Osteocyte (in vitro differentiated cells): ENCODE data around the gene ESYT2. TPM values are rescaled to one million over a fixed set of nuclear protein-coding genes. Genes with fewer than 3 reads are reported as not detected.

Experiments used
- DNase-seq: peaks from one replicate; pipeline ENCODE4 v3.0.0; 2021; ENCODE audit warnings: mixed read lengths; ENCODE audit not compliant: unreplicated experiment; ENCODE audit errors: extremely low spot score
- H3K27ac Mint-ChIP-seq: one replicate; pipeline ENCODE4 v1.8.0; 2021; ENCODE audit warnings: mild to moderate bottlenecking, mixed read lengths; ENCODE audit not compliant: unreplicated experiment
- H3K27me3 Mint-ChIP-seq: one replicate; pipeline ENCODE4 v1.8.0; 2021; ENCODE audit warnings: mixed read lengths; ENCODE audit not compliant: unreplicated experiment
- H3K36me3 Mint-ChIP-seq: one replicate; pipeline ENCODE4 v1.8.0; 2021; ENCODE audit warnings: mixed read lengths; ENCODE audit not compliant: unreplicated experiment
- H3K4me1 Mint-ChIP-seq: one replicate; pipeline ENCODE4 v1.8.0; 2021; ENCODE audit warnings: mixed read lengths; ENCODE audit not compliant: unreplicated experiment
- H3K4me3 Mint-ChIP-seq: one replicate; pipeline ENCODE4 v1.8.0; 2021; ENCODE audit warnings: mild to moderate bottlenecking, moderate library complexity, mixed read lengths; ENCODE audit not compliant: unreplicated experiment
- H3K9me3 Mint-ChIP-seq: one replicate; pipeline ENCODE4 v1.8.0; 2021; ENCODE audit warnings: mixed read lengths; ENCODE audit not compliant: unreplicated experiment
- CTCF ChIP-seq: fragments of 200-600 bp; sonication (generic); IDR thresholded peaks from 2 replicates; pipeline ENCODE4 v1.5.0; 2021; ENCODE audit warnings: antibody characterized with exemption, mild to moderate bottlenecking, moderate library complexity
- total RNA-seq: library from RNA; stranded (reverse); gene quantifications from 2 replicates; pipeline ENCODE4 v1.2.1, GENCODE V29; 2021

Gene ESYT2
- total RNA-seq, 1 donor from 2014 or later: 146 TPM

GRCh38 chr7:158868764-158869410, 39.6 kb upstream of the ESYT2 start:
- H3K36me3 Mint-ChIP-seq: peaks cover 11% of the 10 kb centered on the region
- H3K4me1 Mint-ChIP-seq: peaks cover 13% of the 10 kb centered on the region
- no peak for DNase-seq
- no peak for TF ChIP-seq CTCF
- H3K9me3 Mint-ChIP-seq: no peaks in the 10 kb centered on the region
- no peaks in the 10 kb centered on the region for H3K27me3 Mint-ChIP-seq
- no peak overlapping the region for H3K4me3 Mint-ChIP-seq
- no peak overlapping the region for H3K27ac Mint-ChIP-seq

GRCh38 chr7:158867214-158867984, 38.1 kb upstream of the ESYT2 start:
- Mint-ChIP-seq H3K27me3 (no peaks in the 10 kb centered on the region), H3K27ac (no peak overlapping the region), H3K4me1 (peaks cover 15% of the 10 kb centered on the region), H3K9me3 (no peaks in the 10 kb centered on the region), H3K36me3 (peaks cover 11% of the 10 kb centered on the region), H3K4me3 (no peak overlapping the region)
- DNase-seq: no peak
- TF ChIP-seq CTCF: no peak

GRCh38 chr7:158865977-158866376, 36.7 kb upstream of the ESYT2 start:
- Mint-ChIP-seq H3K27me3 (no peaks in the 10 kb centered on the region), H3K36me3 (peaks cover 3% of the 10 kb centered on the region), H3K27ac (no peak overlapping the region), H3K9me3 (no peaks in the 10 kb centered on the region), H3K4me3 (no peak overlapping the region), H3K4me1 (peaks cover 15% of the 10 kb centered on the region)
- no peak for TF ChIP-seq CTCF
- DNase-seq: no peak

GRCh38 chr7:158865462-158865922, 36.2 kb upstream of the ESYT2 start:
- H3K36me3 Mint-ChIP-seq: no peaks in the 10 kb centered on the region
- H3K4me3 Mint-ChIP-seq: no peak overlapping the region
- no peaks in the 10 kb centered on the region for H3K9me3 Mint-ChIP-seq
- peaks cover 15% of the 10 kb centered on the region for H3K4me1 Mint-ChIP-seq
- no peak overlapping the region for H3K27ac Mint-ChIP-seq
- H3K27me3 Mint-ChIP-seq: no peaks in the 10 kb centered on the region
- no peak for TF ChIP-seq CTCF
- DNase-seq: no peak

GRCh38 chr7:158864833-158865232, 35.5 kb upstream of the ESYT2 start:
- TF ChIP-seq CTCF: no peak

More at GRCh38 chr7:158864833-158865232, 35.5 kb upstream of the ESYT2 start:
- H3K9me3 Mint-ChIP-seq: no peaks in the 10 kb centered on the region
- no peak for DNase-seq
- H3K4me3 Mint-ChIP-seq: no peak overlapping the region
- no peaks in the 10 kb centered on the region for H3K27me3 Mint-ChIP-seq
- no peaks in the 10 kb centered on the region for H3K36me3 Mint-ChIP-seq
- H3K4me1 Mint-ChIP-seq: peaks cover 15% of the 10 kb centered on the region
- H3K27ac Mint-ChIP-seq: peak overlapping the region; percentile 75
